HEK293 (cell line): ENCODE data around the gene SLF2.

Experiments
- CTCF ChIA-PET: fragments of 350-600 bp; formaldehyde crosslinking; extraction: SDS; loops from one replicate; lab custom pipeline; 2021; ENCODE audit warnings: antibody characterized with exemption; lab: Yijun Ruan, JAX
- POLR2A ChIA-PET: fragments of 300-600 bp; formaldehyde crosslinking; extraction: SDS; loops from one replicate; lab custom pipeline; 2020; ENCODE audit warnings: antibody characterized with exemption, inconsistent platforms; lab: Yijun Ruan, JAX
- H3K27ac ChIP-seq: fragments of 200-500 bp; sonication (Bioruptor generic); 2 replicates; pipeline ENCODE4 v1.5.1; 2014; ENCODE audit warnings: low read depth, low read length, control low read depth, inconsistent platforms; ENCODE audit errors: extremely low read depth
- H3K36me3 ChIP-seq, 2 experiments: fragments of 200-500 bp in 1 of 2; sonication (Bioruptor generic) in 1 of 2; 1 replicate in 1 of 2; 2 replicates in 1 of 2; pipeline ENCODE4 v1.5.1; 2014 to 2017; ENCODE audit warnings: inconsistent platforms in 2 of 2, low read length in 2 of 2; ENCODE audit not compliant: control insufficient read depth in 2 of 2, insufficient read depth in 1 of 2
- H3K4me1 ChIP-seq: fragments of 200-500 bp; sonication (Bioruptor generic); 2 replicates; pipeline ENCODE4 v1.5.1; 2014; ENCODE audit warnings: mild to moderate bottlenecking, low read length, inconsistent platforms; ENCODE audit not compliant: control insufficient read depth, insufficient read depth
- H3K4me3 ChIP-seq: 2 replicates; pipeline ENCODE4 v1.5.1; 2011; ENCODE audit warnings: low read depth, mild to moderate bottlenecking, control low read depth, low read length, moderate library complexity
- H3K9me3 ChIP-seq: fragments of 200-500 bp; sonication (Bioruptor generic); 2 replicates; pipeline ENCODE4 v1.5.1; 2014; ENCODE audit warnings: low read depth, low read length, inconsistent platforms; ENCODE audit not compliant: control insufficient read depth, insufficient read depth
- PBX3 ChIP-seq: sonication (generic); formaldehyde crosslinking; IDR thresholded peaks from 2 replicates; pipeline ENCODE4 v1.8.1; 2022; ENCODE audit warnings: mild to moderate bottlenecking, moderate library complexity, missing genetic modification reagents
- ZBTB11 ChIP-seq: fragments of 450-650 bp; formaldehyde crosslinking; conservative IDR thresholded peaks from 2 replicates; pipeline ENCODE4 v1.5.1; 2016; ENCODE audit warnings: low read depth, missing biosample characterization, missing genetic modification characterization
- ZBTB6 ChIP-seq: fragments of 450-650 bp; formaldehyde crosslinking; IDR thresholded peaks from 2 replicates; pipeline ENCODE4 v1.5.1; 2017; ENCODE audit warnings: missing biosample characterization, missing genetic modification characterization
- ZFP41 ChIP-seq: fragments of 450-650 bp; formaldehyde crosslinking; IDR thresholded peaks from 2 replicates; pipeline ENCODE4 v1.5.1; 2016; ENCODE audit warnings: missing biosample characterization, missing genetic modification characterization, borderline replicate concordance
- ZFP69B ChIP-seq: fragments of 450-650 bp; formaldehyde crosslinking; IDR thresholded peaks from 2 replicates; pipeline ENCODE4 v1.5.1; 2016; ENCODE audit warnings: missing biosample characterization, missing genetic modification characterization
- ZNF132 ChIP-seq: fragments of 450-650 bp; formaldehyde crosslinking; IDR thresholded peaks from 2 replicates; pipeline ENCODE4 v1.5.1; 2017; ENCODE audit warnings: missing biosample characterization, missing genetic modification characterization, borderline replicate concordance
- ZNF140 ChIP-seq: fragments of 450-650 bp; formaldehyde crosslinking; IDR thresholded peaks from 2 replicates; pipeline ENCODE4 v1.5.1; 2016; ENCODE audit warnings: missing biosample characterization, missing genetic modification characterization
- ZNF146 ChIP-seq: fragments of 450-650 bp; formaldehyde crosslinking; IDR thresholded peaks from 2 replicates; pipeline ENCODE4 v1.5.1; 2016; ENCODE audit warnings: missing biosample characterization, missing genetic modification characterization
- ZNF148 ChIP-seq: fragments of 450-650 bp; formaldehyde crosslinking; IDR thresholded peaks from 2 replicates; pipeline ENCODE4 v1.5.0; 2017; ENCODE audit warnings: missing biosample characterization, missing genetic modification characterization, borderline replicate concordance
- ZNF18 ChIP-seq: fragments of 450-650 bp; formaldehyde crosslinking; IDR thresholded peaks from 2 replicates; pipeline ENCODE4 v1.5.1; 2016; ENCODE audit warnings: missing biosample characterization, missing genetic modification characterization
- ZNF2 ChIP-seq: fragments of 450-650 bp; formaldehyde crosslinking; IDR thresholded peaks from 2 replicates; pipeline ENCODE4 v1.5.1; 2016; ENCODE audit warnings: missing biosample characterization, missing genetic modification characterization
- ZNF202 ChIP-seq: fragments of 450-650 bp; formaldehyde crosslinking; IDR thresholded peaks from 2 replicates; pipeline ENCODE4 v1.5.1; 2016; ENCODE audit warnings: missing biosample characterization, missing genetic modification characterization, borderline replicate concordance
- ZNF274 ChIP-seq, 2 experiments: fragments of 200-500 bp in 1 of 2; fragments of 450-650 bp in 1 of 2; sonication (Bioruptor generic) in 1 of 2; formaldehyde crosslinking in 1 of 2; IDR thresholded peaks; 2 replicates each; pipeline versions ENCODE4 v1.5.1 to v1.6.1; 2014 to 2016; ENCODE audit warnings: borderline replicate concordance in 1 of 2, inconsistent platforms in 1 of 2, low read length in 1 of 2, missing biosample characterization in 1 of 2, missing genetic modification characterization in 1 of 2
- ZNF354C ChIP-seq: fragments of 450-650 bp; formaldehyde crosslinking; IDR thresholded peaks from 2 replicates; pipeline ENCODE4 v1.5.1; 2016; ENCODE audit warnings: missing biosample characterization, missing genetic modification characterization, low read depth, borderline replicate concordance
- ZNF488 ChIP-seq: fragments of 450-650 bp; formaldehyde crosslinking; IDR thresholded peaks from 2 replicates; pipeline ENCODE4 v1.5.1; 2016; ENCODE audit warnings: missing biosample characterization, missing genetic modification characterization
- ZNF558 ChIP-seq: fragments of 450-650 bp; formaldehyde crosslinking; IDR thresholded peaks from 2 replicates; pipeline ENCODE4 v1.5.1; 2016; ENCODE audit warnings: missing biosample characterization, missing genetic modification characterization
- ZNF639 ChIP-seq: fragments of 450-650 bp; formaldehyde crosslinking; IDR thresholded peaks from 2 replicates; pipeline ENCODE4 v1.5.1; 2016; ENCODE audit warnings: missing biosample characterization, missing genetic modification characterization
- ZNF704 ChIP-seq: fragments of 450-650 bp; formaldehyde crosslinking; IDR thresholded peaks from 2 replicates; pipeline ENCODE4 v1.5.1; 2016; ENCODE audit warnings: missing biosample characterization, missing genetic modification characterization
- ZNF747 ChIP-seq: fragments of 450-650 bp; formaldehyde crosslinking; IDR thresholded peaks from 2 replicates; pipeline ENCODE4 v1.5.1; 2016; ENCODE audit warnings: missing biosample characterization, missing genetic modification characterization
- ZNF843 ChIP-seq: fragments of 450-650 bp; formaldehyde crosslinking; IDR thresholded peaks from 2 replicates; pipeline ENCODE4 v1.5.1; 2016; ENCODE audit warnings: missing biosample characterization, missing genetic modification characterization

The SLF2 gene

GRCh38 chr10:100876585-100877460 lies 35.9 kb upstream of the SLF2 start (continued):
- no peak for TF ChIP-seq ZNF148
- TF ChIP-seq, all 188 proteins: peak for 0

- Histone ChIP-seq H3K4me1 (no peaks in the 10 kb centered on the region), H3K9me3 (no peaks in the 10 kb centered on the region), H3K4me3 (no peak overlapping the region), H3K36me3 (no peaks in the 10 kb centered on the region), H3K27ac (no peak overlapping the region)
- CTCF ChIA-PET, result interaction anchor here (0.6 to 9.9 kb wide), 17 partner anchors 9 to 566 kb away, joined by 3 to 197 read pairs (median 5); partner anchors contain the start of gene PAX2
- POLR2A ChIA-PET, result interaction anchor here (1.8 kb wide), 1 partner anchor 342 kb away, joined by 10 read pairs; the partner anchor contains the start of gene HIF1AN
- TF ChIP-seq ZNF18 (tag by site-specific recombination) (no peak), ZBTB11 (tag by site-specific recombination) (no peak), PBX3 (CRISPR knock-in tag) (no peak), ZNF132 (tag by site-specific recombination) (no peak), ZNF146 (no peak), ZNF639 (tag by site-specific recombination) (no peak), ZNF202 (tag by site-specific recombination) (no peak), ZBTB6 (tag by site-specific recombination) (no peak), ZFP69B (tag by site-specific recombination) (no peak), ZNF274 (IDR thresholded peaks at IDR 0.05; ENCODE audit: low read length) (no peak), ZNF274 (tag by site-specific recombination; IDR thresholded peaks at IDR 0.05; ENCODE audit: borderline replicate concordance) (no peak), ZNF558 (no peak), ZNF140 (tag by site-specific recombination) (no peak), ZNF2 (tag by site-specific recombination) (no peak), ZFP41 (tag by site-specific recombination) (no peak), ZNF704 (tag by site-specific recombination) (no peak), ZNF747 (tag by site-specific recombination) (no peak), ZNF843 (no peak), ZNF488 (no peak), ZNF354C (tag by site-specific recombination) (no peak)
Measured at GRCh38 chr10:100877461-100877850, 35.3 kb upstream of the SLF2 start.
